ENCODE results near the gene CBFA2T2. TPM values are rescaled to one million over a fixed set of nuclear protein-coding genes. Genes with fewer than 3 reads are reported as not detected.

CBFA2T2 gene
- total and polyA plus RNA-seq, 10 of the 15 experiments (the other 5 are each of a cell fraction or from before 2014, with no cell fraction given): 0.61 to 8.6 (median 5.5) TPM

DNA sequence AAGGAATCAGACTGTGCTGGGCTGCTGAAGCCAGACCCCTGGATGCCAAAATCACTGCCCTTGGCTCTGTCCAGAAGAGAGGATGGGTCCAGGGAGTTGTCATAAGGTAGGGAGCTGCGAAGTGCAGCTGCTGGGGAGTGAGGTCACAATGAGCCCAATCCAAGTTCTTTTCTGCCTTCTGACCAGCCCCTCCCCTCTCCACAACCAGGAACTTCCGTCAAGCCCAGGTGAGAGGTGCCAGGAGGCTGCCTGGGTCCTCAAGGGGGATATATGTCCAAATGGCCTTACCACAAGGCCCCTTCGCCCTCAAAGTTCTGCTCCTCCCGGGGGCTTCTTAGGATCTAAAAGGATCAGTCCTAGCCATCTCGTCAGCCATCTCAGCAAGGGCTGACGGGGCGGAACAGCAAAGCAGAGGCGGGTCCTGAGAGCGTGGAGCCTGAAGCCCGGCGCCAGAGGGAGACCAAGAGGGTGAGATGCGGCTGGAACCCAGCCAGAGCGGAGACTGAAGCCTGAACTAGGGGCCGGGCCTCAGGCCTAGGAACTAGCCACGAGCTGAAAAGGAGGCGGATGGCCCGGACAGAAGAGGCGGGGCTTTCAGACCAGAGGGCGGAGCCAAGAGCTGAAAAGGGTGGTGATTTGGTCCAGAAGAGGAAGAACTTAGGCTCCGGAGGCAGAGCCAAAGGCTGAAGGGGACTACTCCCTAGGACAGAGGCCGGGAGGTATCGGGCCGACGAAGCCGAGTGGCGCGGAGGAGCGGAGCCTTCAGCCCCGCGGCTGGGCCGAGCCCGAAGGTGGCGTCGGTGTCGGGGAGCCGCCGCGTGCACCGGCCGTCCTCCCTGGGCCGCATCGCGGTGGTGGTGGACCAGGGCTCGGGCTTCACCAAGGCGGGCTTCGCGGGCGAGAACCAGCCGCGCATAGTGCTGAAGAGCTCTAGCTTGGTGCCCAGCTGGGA, 176.7 kb downstream of the CBFA2T2 start, which contains the start of gene ACTL10 (continued):
- TF ChIP-seq BRCA1 (IDR thresholded peaks at IDR 0.05; ENCODE audit: low read depth, low read length): no peak
- TF ChIP-seq CEBPB (IDR thresholded peaks at IDR 0.05; ENCODE audit: borderline replicate concordance in 1 of 2, low read depth in 2 of 2, low read length in 2 of 2): no peak
- TF ChIP-seq SPI1 (IDR thresholded peaks at IDR 0.05; ENCODE audit: borderline replicate concordance, insufficient read depth, low read depth, low read length): 0 out of 2 replicates have a peak, but pooled peaks have one; percentile 1
- TF ChIP-seq SUZ12 (IDR thresholded peaks at IDR 0.05; ENCODE audit: unreplicated experiment): no peak
- TF ChIP-seq, protein P1, sequence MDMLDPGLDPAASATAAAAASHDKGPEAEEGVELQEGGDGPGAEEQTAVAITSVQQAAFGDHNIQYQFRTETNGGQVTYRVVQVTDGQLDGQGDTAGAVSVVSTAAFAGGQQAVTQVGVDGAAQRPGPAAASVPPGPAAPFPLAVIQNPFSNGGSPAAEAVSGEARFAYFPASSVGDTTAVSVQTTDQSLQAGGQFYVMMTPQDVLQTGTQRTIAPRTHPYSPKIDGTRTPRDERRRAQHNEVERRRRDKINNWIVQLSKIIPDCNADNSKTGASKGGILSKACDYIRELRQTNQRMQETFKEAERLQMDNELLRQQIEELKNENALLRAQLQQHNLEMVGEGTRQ (IDR thresholded peaks at IDR 0.05; ENCODE audit: borderline replicate concordance, low read depth, low read length): no peak
- no peak for TF ChIP-seq SIN3A (IDR thresholded peaks at IDR 0.05; ENCODE audit: low read depth, low read length)
- TF ChIP-seq BHLHE40 (IDR thresholded peaks at IDR 0.05; ENCODE audit: borderline replicate concordance in 1 of 2, low read depth in 2 of 2, low read length in 1 of 2): 0 out of 4 replicates have a peak, but pooled peaks of 1 of the 2 experiments have one; percentile 23
- no peak for TF ChIP-seq CHD4 (IDR thresholded peaks at IDR 0.05)
- no peak for TF ChIP-seq ZNF217 (IDR thresholded peaks at IDR 0.05)
- TF ChIP-seq YY1 (IDR thresholded peaks at IDR 0.05; ENCODE audit: low read depth, low read length): 0 out of 2 replicates have a peak, but pooled peaks have one; percentile 14
- TF ChIP-seq, protein P2, sequence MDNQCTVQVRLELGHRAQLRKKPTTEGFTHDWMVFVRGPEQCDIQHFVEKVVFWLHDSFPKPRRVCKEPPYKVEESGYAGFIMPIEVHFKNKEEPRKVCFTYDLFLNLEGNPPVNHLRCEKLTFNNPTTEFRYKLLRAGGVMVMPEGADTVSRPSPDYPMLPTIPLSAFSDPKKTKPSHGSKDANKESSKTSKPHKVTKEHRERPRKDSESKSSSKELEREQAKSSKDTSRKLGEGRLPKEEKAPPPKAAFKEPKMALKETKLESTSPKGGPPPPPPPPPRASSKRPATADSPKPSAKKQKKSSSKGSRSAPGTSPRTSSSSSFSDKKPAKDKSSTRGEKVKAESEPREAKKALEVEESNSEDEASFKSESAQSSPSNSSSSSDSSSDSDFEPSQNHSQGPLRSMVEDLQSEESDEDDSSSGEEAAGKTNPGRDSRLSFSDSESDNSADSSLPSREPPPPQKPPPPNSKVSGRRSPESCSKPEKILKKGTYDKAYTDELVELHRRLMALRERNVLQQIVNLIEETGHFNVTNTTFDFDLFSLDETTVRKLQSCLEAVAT (IDR thresholded peaks at IDR 0.05): no peak
- TF ChIP-seq ZZZ3 (IDR thresholded peaks at IDR 0.05; ENCODE audit: control insufficient read depth, insufficient read length, low read depth): no peak
- peak; percentile 52; the same call in 1 of the 2 replicates for TF ChIP-seq NBN (IDR thresholded peaks at IDR 0.05)
- TF ChIP-seq ESRRA (IDR thresholded peaks at IDR 0.05; ENCODE audit: low read length): no peak
- TF ChIP-seq, protein P3, sequence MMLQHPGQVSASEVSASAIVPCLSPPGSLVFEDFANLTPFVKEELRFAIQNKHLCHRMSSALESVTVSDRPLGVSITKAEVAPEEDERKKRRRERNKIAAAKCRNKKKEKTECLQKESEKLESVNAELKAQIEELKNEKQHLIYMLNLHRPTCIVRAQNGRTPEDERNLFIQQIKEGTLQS (IDR thresholded peaks at IDR 0.05; ENCODE audit: borderline replicate concordance, extremely low read depth, low read depth, low read length): no peak
- no peak for TF ChIP-seq HDAC6 (IDR thresholded peaks at IDR 0.05; ENCODE audit: unreplicated experiment)
- TF ChIP-seq MTA2 (IDR thresholded peaks at IDR 0.05; ENCODE audit: low read depth): no peak
- TF ChIP-seq BMI1 (IDR thresholded peaks at IDR 0.05; ENCODE audit: borderline replicate concordance): no peak
- TF ChIP-seq, protein P4, sequence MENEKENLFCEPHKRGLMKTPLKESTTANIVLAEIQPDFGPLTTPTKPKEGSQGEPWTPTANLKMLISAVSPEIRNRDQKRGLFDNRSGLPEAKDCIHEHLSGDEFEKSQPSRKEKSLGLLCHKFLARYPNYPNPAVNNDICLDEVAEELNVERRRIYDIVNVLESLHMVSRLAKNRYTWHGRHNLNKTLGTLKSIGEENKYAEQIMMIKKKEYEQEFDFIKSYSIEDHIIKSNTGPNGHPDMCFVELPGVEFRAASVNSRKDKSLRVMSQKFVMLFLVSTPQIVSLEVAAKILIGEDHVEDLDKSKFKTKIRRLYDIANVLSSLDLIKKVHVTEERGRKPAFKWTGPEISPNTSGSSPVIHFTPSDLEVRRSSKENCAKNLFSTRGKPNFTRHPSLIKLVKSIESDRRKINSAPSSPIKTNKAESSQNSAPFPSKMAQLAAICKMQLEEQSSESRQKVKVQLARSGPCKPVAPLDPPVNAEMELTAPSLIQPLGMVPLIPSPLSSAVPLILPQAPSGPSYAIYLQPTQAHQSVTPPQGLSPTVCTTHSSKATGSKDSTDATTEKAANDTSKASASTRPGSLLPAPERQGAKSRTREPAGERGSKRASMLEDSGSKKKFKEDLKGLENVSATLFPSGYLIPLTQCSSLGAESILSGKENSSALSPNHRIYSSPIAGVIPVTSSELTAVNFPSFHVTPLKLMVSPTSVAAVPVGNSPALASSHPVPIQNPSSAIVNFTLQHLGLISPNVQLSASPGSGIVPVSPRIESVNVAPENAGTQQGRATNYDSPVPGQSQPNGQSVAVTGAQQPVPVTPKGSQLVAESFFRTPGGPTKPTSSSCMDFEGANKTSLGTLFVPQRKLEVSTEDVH (IDR thresholded peaks at IDR 0.05; ENCODE audit: low read depth, partially characterized antibody): no peak
- TF ChIP-seq ZNF207 (IDR thresholded peaks at IDR 0.05; ENCODE audit: borderline replicate concordance): no peak
- no peak for TF ChIP-seq SRF (IDR thresholded peaks at IDR 0.05; ENCODE audit: low read depth in 2 of 2, low read length in 2 of 2)
- 0 out of 2 replicates have a peak, but pooled peaks have one; percentile 49 for TF ChIP-seq GATAD2B (conservative IDR thresholded peaks at IDR 0.05; ENCODE audit: low read depth)
